Mononuclear cell (primary cell): ENCODE results near the gene CYTH2. TPM values are rescaled to one million over a fixed set of nuclear protein-coding genes. Genes with fewer than 3 reads are reported as not detected.
A peak's percentile ranks its signal among the peaks of the same experiment; 100 is the strongest.

Source experiments
- H3K27me3 ChIP-seq: 2 replicates; pipeline ENCODE4 v1.6.0; 2011; ENCODE audit warnings: low read length, control low read depth; ENCODE audit not compliant: insufficient read depth
- H3K4me1 ChIP-seq: 2 replicates; pipeline ENCODE4 v1.5.1; 2011; ENCODE audit warnings: mild to moderate bottlenecking, low read length, control low read depth; ENCODE audit not compliant: insufficient read depth
- H3K4me3 ChIP-seq: 2 replicates; pipeline ENCODE4 v1.5.1; 2011; ENCODE audit warnings: mild to moderate bottlenecking, low read length, moderate library complexity
- H3K9me3 ChIP-seq: 2 replicates; pipeline ENCODE4 v1.5.1; 2011; ENCODE audit warnings: low read depth, mild to moderate bottlenecking, control low read depth, low read length
- total RNA-seq: library from RNA; depleted of rRNA; stranded (reverse); fragments of >200 nt; gene quantifications from one replicate; pipeline ENCODE4 v1.2.3, GENCODE V29; 2012

Gene CYTH2
- total RNA-seq, result 14.9 TPM

GRCh38 chr19:48469289-48469881 is at the start of gene CYTH2:
TSS of gene CYTH2 (plus strand) at chr19:48469369. CDS start at chr19:48469508, 139 bp downstream.
- Histone ChIP-seq H3K4me1 (peaks cover 20% of the 10 kb centered on the region), H3K9me3 (no peaks in the 10 kb centered on the region), H3K4me3 (peak within 1 kb of the TSS; percentile 87), H3K27me3 (no peaks in the 10 kb centered on the region)

GRCh38 chr19:48421548-48421947 is 47.6 kb upstream of the CYTH2 start:
- H3K9me3 ChIP-seq, result no peaks in the 10 kb centered on the region
- H3K4me1 ChIP-seq, result peaks cover 16% of the 10 kb centered on the region
- no peaks in the 10 kb centered on the region for H3K27me3 ChIP-seq
- no peak overlapping the region for H3K4me3 ChIP-seq

GRCh38 chr19:48424694-48425219 is 44.4 kb upstream of the CYTH2 start:
- Histone ChIP-seq H3K27me3 (no peaks in the 10 kb centered on the region), H3K4me1 (peaks cover 6% of the 10 kb centered on the region), H3K9me3 (no peaks in the 10 kb centered on the region), H3K4me3 (no peak overlapping the region)

- no peak overlapping the region for H3K4me3 ChIP-seq
- H3K4me1 ChIP-seq, result peaks cover 6% of the 10 kb centered on the region
- no peaks in the 10 kb centered on the region for H3K27me3 ChIP-seq
- no peaks in the 10 kb centered on the region for H3K9me3 ChIP-seq
Observed at GRCh38 chr19:48428670-48429069, 40.5 kb upstream of the CYTH2 start.

GRCh38 chr19:48433337-48433736 is 35.8 kb upstream of the CYTH2 start:
- Histone ChIP-seq H3K27me3 (no peaks in the 10 kb centered on the region), H3K4me1 (no peaks in the 10 kb centered on the region), H3K9me3 (no peaks in the 10 kb centered on the region), H3K4me3 (no peak overlapping the region)

- H3K4me1 ChIP-seq, result no peaks in the 10 kb centered on the region
- no peak overlapping the region for H3K4me3 ChIP-seq
- H3K9me3 ChIP-seq, result no peaks in the 10 kb centered on the region
- H3K27me3 ChIP-seq, result peaks cover 4% of the 10 kb centered on the region
Observed at GRCh38 chr19:48436586-48436985, 32.6 kb upstream of the CYTH2 start.

- peaks cover 25% of the 10 kb centered on the region for H3K4me1 ChIP-seq
- no peak overlapping the region for H3K4me3 ChIP-seq
- no peaks in the 10 kb centered on the region for H3K9me3 ChIP-seq
- peaks cover 25% of the 10 kb centered on the region for H3K27me3 ChIP-seq
Observed at GRCh38 chr19:48441360-48442050, 27.7 kb upstream of the CYTH2 start.

- no peak overlapping the region for H3K4me3 ChIP-seq
- no peaks in the 10 kb centered on the region for H3K9me3 ChIP-seq
- H3K27me3 ChIP-seq, result peaks cover 25% of the 10 kb centered on the region
- peaks cover 30% of the 10 kb centered on the region for H3K4me1 ChIP-seq
Observed at GRCh38 chr19:48442116-48443035, 26.8 kb upstream of the CYTH2 start.

GRCh38 chr19:48443256-48443655 is 25.9 kb upstream of the CYTH2 start:
- no peaks in the 10 kb centered on the region for H3K9me3 ChIP-seq
- H3K27me3 ChIP-seq, result peaks cover 25% of the 10 kb centered on the region
- H3K4me3 ChIP-seq, result no peak overlapping the region
- H3K4me1 ChIP-seq, result peaks cover 30% of the 10 kb centered on the region

- H3K4me1 ChIP-seq, result peaks cover 30% of the 10 kb centered on the region
- H3K27me3 ChIP-seq, result peaks cover 25% of the 10 kb centered on the region
- no peak overlapping the region for H3K4me3 ChIP-seq
- H3K9me3 ChIP-seq, result no peaks in the 10 kb centered on the region
Observed at GRCh38 chr19:48443731-48444128, 25.4 kb upstream of the CYTH2 start.

GRCh38 chr19:48444129-48444935 is 24.8 kb upstream of the CYTH2 start:
- Histone ChIP-seq H3K4me1 (peaks cover 30% of the 10 kb centered on the region), H3K4me3 (no peak overlapping the region), H3K9me3 (no peaks in the 10 kb centered on the region), H3K27me3 (peaks cover 25% of the 10 kb centered on the region)

GRCh38 chr19:48444936-48445200 is 24.3 kb upstream of the CYTH2 start:
- H3K27me3 ChIP-seq, result peaks cover 25% of the 10 kb centered on the region
- H3K4me1 ChIP-seq, result peaks cover 30% of the 10 kb centered on the region
- H3K9me3 ChIP-seq, result no peaks in the 10 kb centered on the region
- H3K4me3 ChIP-seq, result no peak overlapping the region

- peak overlapping the region; percentile 87 for H3K4me3 ChIP-seq
- H3K9me3 ChIP-seq, result no peaks in the 10 kb centered on the region
- H3K4me1 ChIP-seq, result peaks cover 30% of the 10 kb centered on the region
- peaks cover 25% of the 10 kb centered on the region for H3K27me3 ChIP-seq
Observed at GRCh38 chr19:48445256-48445605, 23.9 kb upstream of the CYTH2 start.

- H3K27me3 ChIP-seq, result peaks cover 25% of the 10 kb centered on the region
- H3K4me3 ChIP-seq, result peak within 1 kb of the TSS; percentile 87
- H3K4me1 ChIP-seq, result peaks cover 30% of the 10 kb centered on the region
- H3K9me3 ChIP-seq, result no peaks in the 10 kb centered on the region
Observed at GRCh38 chr19:48445606-48446481, 23.3 kb upstream of the CYTH2 start, which contains the start of gene GRWD1. TSS of gene GRWD1 (plus strand) at chr19:48445983. CDS start at chr19:48446006, 23 bp downstream.
